K562 (cell line): Measurements from ENCODE around the gene LACTB. TPM values are rescaled to one million over a fixed set of nuclear protein-coding genes. Genes with fewer than 3 reads are reported as not detected.
A peak's percentile ranks its signal among the peaks of the same experiment; 100 is the strongest.

Source experiments
- DMBX1 ChIP-seq: fragments of 250-450 bp; sonication (Bioruptor Pico); IDR thresholded peaks from 2 replicates; pipeline ENCODE4 v1.8.0; 2022; ENCODE audit warnings: inconsistent platforms, mild to moderate bottlenecking, moderate library complexity, borderline replicate concordance
- DPF2 ChIP-seq: fragments of 450-650 bp; IDR thresholded peaks from 2 replicates; pipeline ENCODE4 v1.6.1; 2016
- ETV1 ChIP-seq: fragments of 450-650 bp; conservative IDR thresholded peaks from 2 replicates; pipeline ENCODE4 v1.6.1; 2016; ENCODE audit warnings: missing genetic modification characterization, control low read depth, low read depth, missing compliant biosample characterization
- GABPB1 ChIP-seq: sonication (generic); formaldehyde crosslinking; IDR thresholded peaks from 2 replicates; pipeline ENCODE4 v1.8.0; 2022; ENCODE audit warnings: mild to moderate bottlenecking, missing genetic modification reagents
- HCFC1 ChIP-seq: IDR thresholded peaks from 2 replicates; pipeline ENCODE4 v1.6.1; 2012; ENCODE audit warnings: low read depth, low read length, improper control_type of control experiment
- HIVEP1 ChIP-seq: fragments of 250-450 bp; sonication (Bioruptor Pico); IDR thresholded peaks from 2 replicates; pipeline ENCODE4 v1.4.0; 2020; ENCODE audit warnings: mild to moderate bottlenecking
- HNRNPK ChIP-seq: fragments of 200-400 bp; formaldehyde crosslinking; IDR thresholded peaks from one replicate; pipeline ENCODE4 v1.6.1; 2018; ENCODE audit warnings: mild to moderate bottlenecking, low read depth, low read length; ENCODE audit not compliant: poor library complexity, severe bottlenecking
- KLF10 ChIP-seq: fragments of 250-450 bp; sonication (Bioruptor Pico); IDR thresholded peaks from 2 replicates; pipeline ENCODE4 v1.6.1; 2021; ENCODE audit warnings: matching md5 sums
- MTA2 ChIP-seq: fragments of 450-650 bp; IDR thresholded peaks from 2 replicates; pipeline ENCODE4 v1.6.1; 2016; ENCODE audit warnings: low read depth
- MYBL2 ChIP-seq, 2 experiments: fragments of 450-650 bp in 1 of 2; sonication (generic) in 1 of 2; formaldehyde crosslinking in 1 of 2; IDR thresholded peaks; 2 replicates each; pipeline versions ENCODE4 v1.6.1 to v1.8.1; 2017 to 2022; ENCODE audit warnings: borderline replicate concordance in 1 of 2, inconsistent platforms in 1 of 2, low read depth in 1 of 2, mild to moderate bottlenecking in 1 of 2, missing genetic modification reagents in 1 of 2, moderate library complexity in 1 of 2
- NCOA1 ChIP-seq: fragments of 450-650 bp; IDR thresholded peaks from 2 replicates; pipeline ENCODE4 v1.6.1; 2016; ENCODE audit warnings: low read depth
- PHF20 ChIP-seq: fragments of 450-650 bp; IDR thresholded peaks from 2 replicates; pipeline ENCODE4 v1.6.1; 2018; ENCODE audit not compliant: partially characterized antibody
- PRMT5 ChIP-seq: sonication (generic); formaldehyde crosslinking; IDR thresholded peaks from 2 replicates; pipeline ENCODE4 v1.5.0; 2020; ENCODE audit warnings: missing genetic modification reagents
- RBM15 ChIP-seq: fragments of 200-400 bp; formaldehyde crosslinking; IDR thresholded peaks from 2 replicates; pipeline ENCODE4 v1.6.1; 2018; ENCODE audit warnings: mild to moderate bottlenecking, low read length, moderate library complexity; ENCODE audit not compliant: insufficient read depth
- RCOR1 ChIP-seq, 2 experiments: IDR thresholded peaks; 2 replicates each; pipeline ENCODE4 v1.6.1; 2012; ENCODE audit warnings: low read depth in 2 of 2, low read length in 2 of 2, borderline replicate concordance in 1 of 2, improper control_type of control experiment in 1 of 2
- SLC30A9 ChIP-seq: fragments of 250-450 bp; sonication (Bioruptor Pico); IDR thresholded peaks from 2 replicates; pipeline ENCODE4 v1.8.0; 2022; ENCODE audit warnings: mild to moderate bottlenecking, moderate library complexity
- SUPT5H ChIP-seq: fragments of 450-650 bp; IDR thresholded peaks from 2 replicates; pipeline ENCODE4 v1.6.1; 2016
- TAF9B ChIP-seq: fragments of 450-650 bp; IDR thresholded peaks from 2 replicates; pipeline ENCODE4 v1.6.1; 2018; ENCODE audit warnings: mild to moderate bottlenecking; ENCODE audit not compliant: partially characterized antibody
- ZNF140 ChIP-seq: fragments of 250-450 bp; sonication (Bioruptor Pico); IDR thresholded peaks from 2 replicates; pipeline ENCODE4 v1.8.0; 2021; ENCODE audit warnings: moderate library complexity, mild to moderate bottlenecking, inconsistent platforms
- ZNF146 ChIP-seq: IDR thresholded peaks from one replicate; pipeline ENCODE4 v1.6.1; 2018; ENCODE audit warnings: missing compliant biosample characterization; ENCODE audit not compliant: unreplicated experiment
- ZNF24 ChIP-seq: fragments of 450-650 bp; IDR thresholded peaks from 2 replicates; pipeline ENCODE4 v1.6.1; 2016
- ZNF253 ChIP-seq: fragments of 250-450 bp; sonication (Bioruptor Pico); conservative IDR thresholded peaks from 2 replicates; pipeline ENCODE4 v1.6.1; 2021; ENCODE audit warnings: mild to moderate bottlenecking
- ZNF507 ChIP-seq: conservative IDR thresholded peaks from 2 replicates; pipeline ENCODE4 v1.6.1; 2017; ENCODE audit warnings: missing genetic modification characterization, missing compliant biosample characterization
- polyA plus RNA-seq, 8 experiments: library from polyadenylated mRNA; depleted of rRNA in 4 of 8; stranded (reverse) in 5 of 8; unstranded in 3 of 8; fragments of >200 nt; fragmentation: Nextera tagmentation in 2 of 8; fragmentation: Illumina TruSeq in 1 of 8; extraction: Ambion mirVana in 2 of 8; extraction: Trizol in 1 of 8; gene quantifications; 2 replicates each; pipeline versions ENCODE4 v1.2.1 to v1.2.3, GENCODE V29; 2011 to 2014; ENCODE audit warnings: inconsistent platforms in 1 of 8, missing spikeins in 1 of 8
- total RNA-seq, 7 experiments: library from RNA; depleted of rRNA in 6 of 7; stranded (reverse); fragments of >200 nt in 6 of 7; fragmentation: Illumina TruSeq in 2 of 7; extraction: Trizol in 2 of 7; gene quantifications; 2 replicates each; pipeline versions ENCODE4 v1.2.1 to v1.2.3, GENCODE V29; 2011 to 2021; ENCODE audit warnings: low replicate concordance in 1 of 7
- TF ChIP-seq, protein P1 (sequence below): fragments of 200-800 bp; sonication (Bioruptor generic); IDR thresholded peaks from 2 replicates; pipeline ENCODE4 v1.6.1; 2017; ENCODE audit warnings: missing genetic modification characterization, missing compliant biosample characterization
- TF ChIP-seq, protein P2 (sequence below): sonication (generic); formaldehyde crosslinking; IDR thresholded peaks from 2 replicates; pipeline ENCODE4 v1.8.1; 2022; ENCODE audit warnings: missing genetic modification reagents
- TF ChIP-seq, protein P3 (sequence below): fragments of 450-650 bp; formaldehyde crosslinking; IDR thresholded peaks from 2 replicates; pipeline ENCODE4 v1.4.0; 2020; ENCODE audit warnings: mild to moderate bottlenecking
- TF ChIP-seq, protein P4 (sequence below): fragments of 250-450 bp; sonication (Bioruptor Pico); IDR thresholded peaks from 2 replicates; pipeline ENCODE4 v1.4.0; 2020

Gene LACTB
- total and polyA plus RNA-seq, 9 of the 15 experiments (the other 6 are each of a cell fraction or from before 2014, with no cell fraction given), result 3.1 to 15.5 (median 9.8) TPM

DNA sequence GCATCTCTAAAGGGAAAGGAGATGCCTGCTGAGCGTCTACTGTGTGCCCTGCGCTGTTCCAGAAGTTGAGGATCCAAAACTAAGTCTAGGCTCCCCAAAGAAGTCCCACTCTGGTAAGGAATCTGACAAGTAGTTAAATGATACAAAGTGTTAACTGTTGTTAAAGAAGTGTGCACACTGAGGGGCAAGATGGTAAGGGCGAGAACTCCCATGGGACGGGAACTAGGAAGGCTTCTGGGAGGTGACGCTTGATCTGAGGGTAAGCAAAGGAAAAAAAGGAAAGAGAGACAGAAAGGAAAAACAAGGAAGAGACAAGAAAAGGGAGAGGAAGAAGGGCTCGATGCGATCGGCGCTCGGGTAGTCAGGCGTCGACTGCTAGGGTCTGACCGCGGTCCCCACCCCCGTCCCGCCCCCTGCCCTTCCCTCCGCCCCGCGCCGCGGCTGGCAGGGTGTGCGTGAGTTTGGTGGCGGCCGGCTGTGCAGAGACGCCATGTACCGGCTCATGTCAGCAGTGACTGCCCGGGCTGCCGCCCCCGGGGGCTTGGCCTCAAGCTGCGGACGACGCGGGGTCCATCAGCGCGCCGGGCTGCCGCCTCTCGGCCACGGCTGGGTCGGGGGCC lies at the start of gene LACTB (continued):
- TF ChIP-seq ZNF146 (CRISPR knock-in tag), result no peak
- no peak for TF ChIP-seq RBM15
- TF ChIP-seq MTA2, result no peak
- no peak; the same call in 1 of the 2 replicates for TF ChIP-seq GABPB1 (CRISPR knock-in tag)
- no peak for TF ChIP-seq KLF10
- TF ChIP-seq SLC30A9 (CRISPR knock-in tag), result no peak
- TF ChIP-seq DMBX1 (CRISPR knock-in tag), result no peak
- no peak for TF ChIP-seq PRMT5 (CRISPR knock-in tag)
- no peak for TF ChIP-seq HNRNPK
- no peak for TF ChIP-seq ETV1 (tag)
- no peak for TF ChIP-seq ZNF140
- TF ChIP-seq ZNF253 (CRISPR knock-in tag), result no peak
- TF ChIP-seq PHF20, result peak; percentile 95
- TF ChIP-seq, protein P1, sequence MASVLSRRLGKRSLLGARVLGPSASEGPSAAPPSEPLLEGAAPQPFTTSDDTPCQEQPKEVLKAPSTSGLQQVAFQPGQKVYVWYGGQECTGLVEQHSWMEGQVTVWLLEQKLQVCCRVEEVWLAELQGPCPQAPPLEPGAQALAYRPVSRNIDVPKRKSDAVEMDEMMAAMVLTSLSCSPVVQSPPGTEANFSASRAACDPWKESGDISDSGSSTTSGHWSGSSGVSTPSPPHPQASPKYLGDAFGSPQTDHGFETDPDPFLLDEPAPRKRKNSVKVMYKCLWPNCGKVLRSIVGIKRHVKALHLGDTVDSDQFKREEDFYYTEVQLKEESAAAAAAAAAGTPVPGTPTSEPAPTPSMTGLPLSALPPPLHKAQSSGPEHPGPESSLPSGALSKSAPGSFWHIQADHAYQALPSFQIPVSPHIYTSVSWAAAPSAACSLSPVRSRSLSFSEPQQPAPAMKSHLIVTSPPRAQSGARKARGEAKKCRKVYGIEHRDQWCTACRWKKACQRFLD (CRISPR knock-in tag), result no peak
- TF ChIP-seq SUPT5H, result peak; percentile 50
- peak; percentile 66 for TF ChIP-seq HCFC1
- peak; percentile 54; the same call in 1 of the 2 replicates for TF ChIP-seq DPF2
- peak; percentile 49; the same call in 1 of the 2 replicates for TF ChIP-seq NCOA1
- no peak for TF ChIP-seq ZNF24
- TF ChIP-seq, protein P2, sequence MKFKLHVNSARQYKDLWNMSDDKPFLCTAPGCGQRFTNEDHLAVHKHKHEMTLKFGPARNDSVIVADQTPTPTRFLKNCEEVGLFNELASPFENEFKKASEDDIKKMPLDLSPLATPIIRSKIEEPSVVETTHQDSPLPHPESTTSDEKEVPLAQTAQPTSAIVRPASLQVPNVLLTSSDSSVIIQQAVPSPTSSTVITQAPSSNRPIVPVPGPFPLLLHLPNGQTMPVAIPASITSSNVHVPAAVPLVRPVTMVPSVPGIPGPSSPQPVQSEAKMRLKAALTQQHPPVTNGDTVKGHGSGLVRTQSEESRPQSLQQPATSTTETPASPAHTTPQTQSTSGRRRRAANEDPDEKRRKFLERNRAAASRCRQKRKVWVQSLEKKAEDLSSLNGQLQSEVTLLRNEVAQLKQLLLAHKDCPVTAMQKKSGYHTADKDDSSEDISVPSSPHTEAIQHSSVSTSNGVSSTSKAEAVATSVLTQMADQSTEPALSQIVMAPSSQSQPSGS, result no peak
- TF ChIP-seq RCOR1 (IDR thresholded peaks at IDR 0.05; ENCODE audit: borderline replicate concordance in 1 of 2, low read depth in 2 of 2, low read length in 2 of 2), result no peak
- TF ChIP-seq, protein P3, sequence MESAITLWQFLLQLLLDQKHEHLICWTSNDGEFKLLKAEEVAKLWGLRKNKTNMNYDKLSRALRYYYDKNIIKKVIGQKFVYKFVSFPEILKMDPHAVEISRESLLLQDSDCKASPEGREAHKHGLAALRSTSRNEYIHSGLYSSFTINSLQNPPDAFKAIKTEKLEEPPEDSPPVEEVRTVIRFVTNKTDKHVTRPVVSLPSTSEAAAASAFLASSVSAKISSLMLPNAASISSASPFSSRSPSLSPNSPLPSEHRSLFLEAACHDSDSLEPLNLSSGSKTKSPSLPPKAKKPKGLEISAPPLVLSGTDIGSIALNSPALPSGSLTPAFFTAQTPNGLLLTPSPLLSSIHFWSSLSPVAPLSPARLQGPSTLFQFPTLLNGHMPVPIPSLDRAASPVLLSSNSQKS, result no peak
- no peak for TF ChIP-seq HIVEP1 (CRISPR knock-in tag)
- TF ChIP-seq TAF9B, result peak; percentile 51
- TF ChIP-seq ZNF507 (tag), result no peak
- TF ChIP-seq, protein P4, sequence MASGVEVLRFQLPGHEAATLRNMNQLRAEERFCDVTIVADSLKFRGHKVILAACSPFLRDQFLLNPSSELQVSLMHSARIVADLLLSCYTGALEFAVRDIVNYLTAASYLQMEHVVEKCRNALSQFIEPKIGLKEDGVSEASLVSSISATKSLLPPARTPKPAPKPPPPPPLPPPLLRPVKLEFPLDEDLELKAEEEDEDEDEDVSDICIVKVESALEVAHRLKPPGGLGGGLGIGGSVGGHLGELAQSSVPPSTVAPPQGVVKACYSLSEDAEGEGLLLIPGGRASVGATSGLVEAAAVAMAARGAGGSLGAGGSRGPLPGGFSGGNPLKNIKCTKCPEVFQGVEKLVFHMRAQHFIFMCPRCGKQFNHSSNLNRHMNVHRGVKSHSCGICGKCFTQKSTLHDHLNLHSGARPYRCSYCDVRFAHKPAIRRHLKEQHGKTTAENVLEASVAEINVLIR (CRISPR knock-in tag), result no peak
- no peak for TF ChIP-seq MYBL2 (IDR thresholded peaks at IDR 0.05; ENCODE audit: low read depth)
- TF ChIP-seq MYBL2 (CRISPR knock-in tag; IDR thresholded peaks at IDR 0.05; ENCODE audit: borderline replicate concordance), result no peak
